Measurements from ENCODE around the gene SPPL2C.
A peak's percentile ranks its signal among the peaks of the same experiment; 100 is the strongest.

DNA sequence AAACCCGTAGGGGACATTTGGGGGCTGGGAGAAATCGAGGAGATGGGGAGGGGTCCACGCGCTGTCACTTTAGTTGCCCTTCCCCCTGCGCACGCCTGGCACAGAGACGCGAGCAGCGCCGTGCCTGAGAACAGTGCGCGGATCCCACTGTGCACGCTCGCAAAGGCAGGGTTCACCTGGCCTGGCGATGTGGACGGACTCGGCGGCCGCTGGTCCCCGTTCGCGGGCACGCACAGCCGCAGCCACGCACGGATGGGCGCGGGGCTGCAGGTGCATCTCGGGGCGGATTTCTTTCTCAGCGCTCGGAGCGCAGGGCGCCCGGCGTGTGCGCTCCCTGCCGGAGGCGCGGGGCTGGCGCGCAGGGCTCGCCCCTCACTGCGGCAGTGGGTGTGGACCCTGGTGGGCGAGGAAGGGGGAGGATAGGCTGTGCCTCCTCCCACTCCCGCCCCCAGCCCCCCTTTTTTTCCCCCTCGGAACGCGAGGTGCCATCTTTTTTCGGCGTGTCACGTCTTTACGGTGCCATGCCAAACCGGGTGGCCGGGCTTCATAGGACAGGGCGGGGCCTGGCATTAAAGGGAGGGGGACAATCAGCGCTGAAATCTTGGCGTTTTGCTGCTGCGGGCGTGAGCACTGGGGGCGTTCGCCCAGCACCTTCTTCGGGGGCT lies 50.8 kb downstream of the SPPL2C start:
- TF ChIP-seq, protein P1, sequence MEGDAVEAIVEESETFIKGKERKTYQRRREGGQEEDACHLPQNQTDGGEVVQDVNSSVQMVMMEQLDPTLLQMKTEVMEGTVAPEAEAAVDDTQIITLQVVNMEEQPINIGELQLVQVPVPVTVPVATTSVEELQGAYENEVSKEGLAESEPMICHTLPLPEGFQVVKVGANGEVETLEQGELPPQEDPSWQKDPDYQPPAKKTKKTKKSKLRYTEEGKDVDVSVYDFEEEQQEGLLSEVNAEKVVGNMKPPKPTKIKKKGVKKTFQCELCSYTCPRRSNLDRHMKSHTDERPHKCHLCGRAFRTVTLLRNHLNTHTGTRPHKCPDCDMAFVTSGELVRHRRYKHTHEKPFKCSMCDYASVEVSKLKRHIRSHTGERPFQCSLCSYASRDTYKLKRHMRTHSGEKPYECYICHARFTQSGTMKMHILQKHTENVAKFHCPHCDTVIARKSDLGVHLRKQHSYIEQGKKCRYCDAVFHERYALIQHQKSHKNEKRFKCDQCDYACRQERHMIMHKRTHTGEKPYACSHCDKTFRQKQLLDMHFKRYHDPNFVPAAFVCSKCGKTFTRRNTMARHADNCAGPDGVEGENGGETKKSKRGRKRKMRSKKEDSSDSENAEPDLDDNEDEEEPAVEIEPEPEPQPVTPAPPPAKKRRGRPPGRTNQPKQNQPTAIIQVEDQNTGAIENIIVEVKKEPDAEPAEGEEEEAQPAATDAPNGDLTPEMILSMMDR (IDR thresholded peaks at IDR 0.05): peak; percentile 41
- TF ChIP-seq EZH2 (IDR thresholded peaks at IDR 0.05): peak; percentile 86
